HG03457 (cell line): ENCODE data around the gene SOX30.

Experiments used
- ATAC-seq: cut with Tn5 transposase; IDR thresholded peaks from one replicate; pipeline ENCODE4 v1.9.1; 2021; ENCODE audit warnings: moderate number of reproducible peaks; ENCODE audit not compliant: unreplicated experiment

SOX30 gene

DNA sequence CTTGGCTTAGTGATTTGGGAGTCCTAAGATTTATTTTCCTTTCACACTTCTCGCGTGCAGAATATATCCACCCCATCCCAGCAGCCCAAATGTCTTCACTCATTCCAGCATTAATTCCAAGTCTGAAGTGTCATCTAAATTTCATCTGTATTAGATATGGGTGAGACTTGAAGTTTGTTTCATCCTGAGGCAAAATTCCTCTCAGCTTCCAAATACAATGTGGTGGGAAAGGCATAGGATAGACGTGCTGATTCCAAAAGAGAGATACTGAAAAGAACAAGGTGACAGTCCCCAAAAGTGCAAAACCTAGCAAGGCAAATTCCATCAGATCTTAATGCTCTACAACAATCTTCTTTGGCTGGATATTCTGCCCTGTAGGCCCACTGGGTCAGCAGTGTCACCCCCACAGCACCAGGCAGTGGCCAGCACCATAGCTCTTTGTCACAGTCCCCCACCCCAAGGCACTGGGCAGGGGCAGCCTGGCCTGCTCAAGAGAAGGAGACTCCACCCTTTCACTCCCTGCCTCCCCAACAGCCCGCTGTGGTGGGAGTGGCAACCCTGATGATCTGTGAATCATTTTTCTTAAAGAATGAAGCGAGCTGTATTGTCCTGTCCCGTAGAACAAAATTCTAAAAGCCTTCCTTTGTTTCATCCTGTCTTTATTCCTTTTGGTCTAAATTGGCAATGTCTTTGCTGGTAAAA lies 74.0 kb downstream of the SOX30 start:
- ATAC-seq: no peak

DNA sequence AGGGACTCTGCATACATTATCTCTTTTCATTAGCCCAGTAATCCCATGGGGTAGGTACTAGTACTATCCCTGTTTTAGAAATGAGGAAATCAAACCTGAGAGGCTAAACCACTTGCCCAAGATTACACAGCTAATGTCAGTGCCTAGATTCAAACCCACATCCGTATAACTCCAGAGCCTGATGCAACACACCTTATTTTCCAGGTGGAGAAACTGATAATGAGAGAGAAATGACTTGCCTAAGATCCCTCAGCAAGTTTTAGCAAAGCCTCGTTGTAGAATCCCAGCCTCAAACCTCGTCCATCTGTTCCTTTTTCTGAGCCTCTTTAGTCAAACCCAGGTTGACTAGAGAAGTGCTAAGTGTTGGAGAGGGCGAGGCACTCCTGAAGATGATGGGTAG lies 75.6 kb downstream of the SOX30 start:
- no peak for ATAC-seq
